C4-2B (cell line): Measurements from ENCODE around the gene URAD.

Source experiments
- ZFX ChIP-seq: fragments of 450-650 bp; IDR thresholded peaks from 2 replicates; pipeline ENCODE4 v1.6.1; 2017
- TF ChIP-seq, protein P1 (sequence below): fragments of 450-650 bp; conservative IDR thresholded peaks from 2 replicates; pipeline ENCODE4 v1.5.1; 2017; ENCODE audit warnings: mild to moderate bottlenecking

DNA sequence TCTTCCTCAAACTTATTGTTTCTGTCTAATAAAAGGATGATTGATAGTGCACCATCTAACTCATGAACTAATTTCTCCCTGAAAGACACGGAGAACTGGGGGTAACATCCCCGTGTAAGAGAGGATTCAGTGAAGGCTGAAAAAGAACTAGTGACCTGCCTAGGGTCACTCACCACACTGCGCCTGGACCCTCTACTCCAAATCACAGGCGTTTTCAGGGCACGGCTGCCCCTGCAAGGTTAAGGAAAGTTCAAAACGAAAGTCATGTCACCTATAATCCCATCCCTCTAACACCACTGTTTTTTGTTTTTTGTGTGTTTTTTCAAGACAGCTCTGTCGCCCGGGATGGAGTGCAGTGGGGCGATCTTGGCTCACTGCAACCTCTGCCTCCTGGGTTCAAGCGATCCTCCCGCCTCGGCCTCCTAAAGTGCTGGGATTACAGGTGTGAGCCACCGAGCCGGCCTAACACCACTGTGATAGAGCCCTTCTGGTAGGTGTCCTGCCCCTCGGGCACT is 8.7 kb downstream of the URAD start:
- TF ChIP-seq, protein P1, sequence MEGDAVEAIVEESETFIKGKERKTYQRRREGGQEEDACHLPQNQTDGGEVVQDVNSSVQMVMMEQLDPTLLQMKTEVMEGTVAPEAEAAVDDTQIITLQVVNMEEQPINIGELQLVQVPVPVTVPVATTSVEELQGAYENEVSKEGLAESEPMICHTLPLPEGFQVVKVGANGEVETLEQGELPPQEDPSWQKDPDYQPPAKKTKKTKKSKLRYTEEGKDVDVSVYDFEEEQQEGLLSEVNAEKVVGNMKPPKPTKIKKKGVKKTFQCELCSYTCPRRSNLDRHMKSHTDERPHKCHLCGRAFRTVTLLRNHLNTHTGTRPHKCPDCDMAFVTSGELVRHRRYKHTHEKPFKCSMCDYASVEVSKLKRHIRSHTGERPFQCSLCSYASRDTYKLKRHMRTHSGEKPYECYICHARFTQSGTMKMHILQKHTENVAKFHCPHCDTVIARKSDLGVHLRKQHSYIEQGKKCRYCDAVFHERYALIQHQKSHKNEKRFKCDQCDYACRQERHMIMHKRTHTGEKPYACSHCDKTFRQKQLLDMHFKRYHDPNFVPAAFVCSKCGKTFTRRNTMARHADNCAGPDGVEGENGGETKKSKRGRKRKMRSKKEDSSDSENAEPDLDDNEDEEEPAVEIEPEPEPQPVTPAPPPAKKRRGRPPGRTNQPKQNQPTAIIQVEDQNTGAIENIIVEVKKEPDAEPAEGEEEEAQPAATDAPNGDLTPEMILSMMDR = no peak
- no peak for TF ChIP-seq ZFX
